Activated CD4-positive, alpha-beta T cell treated with anti-CD3 and anti-CD28 coated beads for 36 hours (primary cell): ENCODE results near the gene B4GALNT2. TPM values are rescaled to one million over a fixed set of nuclear protein-coding genes. Genes with fewer than 3 reads are reported as not detected.
"Not testable (repeated sequence)": the region's sequence is repeated elsewhere in the genome, so short reads cannot be mapped to it uniquely, and the experiment has no call there.

Experiments
- ATAC-seq: fragments of 200-7000 bp; cut with Tn5 transposase; one replicate; pipeline ENCODE4 v1.10.0; 2021; ENCODE audit warnings: mild to moderate bottlenecking, moderate library complexity
- CTCF ChIA-PET: fragments of 350-600 bp; sonication (Branson Sonifier 250); formaldehyde crosslinking; loops from one replicate; lab custom pipeline; 2021; ENCODE audit warnings: antibody characterized with exemption; lab: Charles Lee
- POLR2A ChIA-PET: fragments of 350-600 bp; sonication (Branson Sonifier 250); formaldehyde crosslinking; loops from one replicate; lab custom pipeline; 2021; ENCODE audit warnings: antibody characterized with exemption, inconsistent platforms; lab: Charles Lee
- DNase-seq: peaks from one replicate; pipeline ENCODE4 v3.0.0-alpha.2; 2020
- H3K27ac Mint-ChIP-seq: one replicate; pipeline ENCODE4 v1.8.0; 2021; ENCODE audit warnings: mixed read lengths
- H3K27me3 Mint-ChIP-seq: one replicate; pipeline ENCODE4 v1.8.0; 2021; ENCODE audit warnings: mixed read lengths
- H3K36me3 Mint-ChIP-seq: one replicate; pipeline ENCODE4 v1.8.0; 2021; ENCODE audit warnings: low read depth, mixed read lengths
- H3K4me1 Mint-ChIP-seq: one replicate; pipeline ENCODE4 v1.8.0; 2021; ENCODE audit warnings: mixed read lengths
- H3K4me3 Mint-ChIP-seq: one replicate; pipeline ENCODE4 v1.8.0; 2021; ENCODE audit warnings: mild to moderate bottlenecking, moderate library complexity, mixed read lengths
- H3K9me3 Mint-ChIP-seq: one replicate; pipeline ENCODE4 v1.8.0; 2021; ENCODE audit warnings: low read depth, mixed read lengths
- intact Hi-C, 2 experiments: fragments of 100-400 bp; cut with DNase I in 1 of 2; cut with micrococcal nuclease in 1 of 2; formaldehyde crosslinking; loops; one replicate each; pipeline versions ENCODE4 v1.14.2 to v1.15.1; 2022 to 2024; cut with DNase I, micrococcal nuclease
- total RNA-seq, 2 experiments: library from RNA; stranded (reverse); gene quantifications; one replicate each; pipeline ENCODE4 v1.2.3, GENCODE V29; 2021

The B4GALNT2 gene
- total RNA-seq, 2 experiments from 2014 or later, result 0.02 TPM; not detected in 1

DNA sequence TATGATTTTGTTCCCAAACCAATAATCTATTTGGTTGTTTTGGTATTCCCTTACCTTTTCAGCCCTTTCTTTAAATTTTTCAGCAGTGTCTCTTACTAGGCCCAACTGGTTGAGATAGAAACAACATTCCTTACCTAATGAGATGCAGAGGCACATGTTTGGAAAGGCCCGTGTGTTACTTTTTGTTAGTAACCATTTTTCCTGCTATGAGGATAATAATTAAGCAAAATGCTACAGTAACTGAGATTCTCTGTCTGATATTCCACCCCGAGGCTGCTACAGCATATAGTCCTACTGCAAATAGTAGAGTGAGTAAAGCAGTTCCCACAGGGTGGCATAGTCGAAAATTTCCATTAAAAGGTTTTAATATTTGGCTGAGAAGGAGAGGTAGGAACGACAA, 10.0 kb upstream of the B4GALNT2 start:
- POLR2A ChIA-PET, result no interaction called here
- H3K4me1 Mint-ChIP-seq, result no peaks in the 10 kb centered on the region
- intact Hi-C loops, result no loop called here
- no peak overlapping the region for H3K4me3 Mint-ChIP-seq
- no peak for ATAC-seq
- H3K27ac Mint-ChIP-seq, result no peak overlapping the region
- H3K9me3 Mint-ChIP-seq, result no peaks in the 10 kb centered on the region
- CTCF ChIA-PET, result no interaction called here
- H3K27me3 Mint-ChIP-seq, result peaks cover 19% of the 10 kb centered on the region
- no peak for DNase-seq
- H3K36me3 Mint-ChIP-seq, result no peaks in the 10 kb centered on the region

- Mint-ChIP-seq H3K27me3 (peaks cover 17% of the 10 kb centered on the region), H3K4me3 (no peak overlapping the region), H3K36me3 (no peaks in the 10 kb centered on the region), H3K27ac (no peak overlapping the region), H3K9me3 (no peaks in the 10 kb centered on the region), H3K4me1 (no peaks in the 10 kb centered on the region)
- DNase-seq, result no peak
- intact Hi-C loops, result no loop called here
- ATAC-seq, result no peak
- POLR2A ChIA-PET, result no interaction called here
- CTCF ChIA-PET, result interaction anchor here (1.0 kb wide), 1 partner anchor 280 kb away, joined by 3 read pairs; no protein-coding TSS in a partner anchor
Measured at GRCh38 chr17:49123061-49123460, 9.5 kb upstream of the B4GALNT2 start.

- intact Hi-C loops, result no loop called here
- peaks cover 20% of the 10 kb centered on the region for H3K27me3 Mint-ChIP-seq
- DNase-seq (no peak), ATAC-seq (no peak)
- POLR2A ChIA-PET, result no interaction called here
- H3K9me3 Mint-ChIP-seq, result no peaks in the 10 kb centered on the region
- no peaks in the 10 kb centered on the region for H3K36me3 Mint-ChIP-seq
- no peak overlapping the region for H3K27ac Mint-ChIP-seq
- no peak overlapping the region for H3K4me3 Mint-ChIP-seq
- no peaks in the 10 kb centered on the region for H3K4me1 Mint-ChIP-seq
- CTCF ChIA-PET, result no interaction called here
Measured at GRCh38 chr17:49125449-49125848, 7.1 kb upstream of the B4GALNT2 start.

DNA sequence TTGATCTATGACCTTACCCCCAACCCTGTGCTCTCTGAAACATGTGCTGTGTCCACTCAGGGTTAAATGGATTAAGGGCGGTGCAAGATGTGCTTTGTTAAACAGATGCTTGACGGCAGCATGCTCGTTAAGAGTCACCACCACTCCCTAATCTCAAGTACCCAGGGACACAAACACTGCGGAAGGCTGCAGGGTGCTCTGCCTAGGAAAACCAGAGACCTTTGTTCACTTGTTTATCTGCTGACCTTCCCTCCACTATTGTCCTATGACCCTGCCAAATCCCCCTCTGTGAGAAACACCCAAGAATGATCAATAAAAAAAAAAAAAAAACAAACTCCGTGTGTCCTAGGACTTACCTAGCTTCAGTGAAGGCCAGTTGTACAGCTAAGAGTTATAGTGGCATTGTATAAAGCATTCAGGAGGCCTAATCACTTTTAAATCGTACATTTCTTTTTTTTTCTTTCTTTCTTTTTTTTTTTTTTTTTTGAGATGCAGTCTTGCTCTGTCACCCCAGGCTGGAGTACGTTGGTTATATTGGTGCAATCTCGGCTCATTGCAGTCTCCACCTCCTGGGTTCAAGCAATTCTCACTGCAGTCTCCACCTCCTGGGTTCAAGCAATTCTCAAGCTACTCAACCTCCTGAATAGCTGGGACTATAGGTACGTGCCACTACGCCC, 6.2 kb upstream of the B4GALNT2 start:
- H3K27ac Mint-ChIP-seq, ATAC-seq, POLR2A ChIA-PET, H3K9me3 Mint-ChIP-seq, H3K36me3 Mint-ChIP-seq, DNase-seq, H3K4me1 Mint-ChIP-seq, intact Hi-C loops, H3K4me3 Mint-ChIP-seq: not testable (repeated sequence)
- CTCF ChIA-PET, result interaction anchor here (0.6 kb wide), 1 partner anchor 140 kb away, joined by 4 read pairs; no protein-coding TSS in a partner anchor
- H3K27me3 Mint-ChIP-seq, result peaks cover 25% of the 10 kb centered on the region

- H3K9me3 Mint-ChIP-seq, H3K4me3 Mint-ChIP-seq, POLR2A ChIA-PET, intact Hi-C loops, H3K4me1 Mint-ChIP-seq, H3K27ac Mint-ChIP-seq, CTCF ChIA-PET, ATAC-seq, DNase-seq, H3K36me3 Mint-ChIP-seq: not testable (repeated sequence)
- H3K27me3 Mint-ChIP-seq, result peaks cover 39% of the 10 kb centered on the region
Measured at GRCh38 chr17:49129359-49129950, 3.1 kb upstream of the B4GALNT2 start.

- ChIA-PET CTCF (interaction anchor here (0.8 to 1.6 kb wide), 4 partner anchors 13 to 150 kb away, joined by 3 to 6 read pairs (median 3); no protein-coding TSS in a partner anchor), POLR2A (no interaction called here)
- ATAC-seq, result no peak
- Mint-ChIP-seq H3K4me3 (no peak overlapping the region), H3K9me3 (no peaks in the 10 kb centered on the region), H3K36me3 (no peaks in the 10 kb centered on the region), H3K4me1 (peaks cover 7% of the 10 kb centered on the region), H3K27me3 (peaks cover 39% of the 10 kb centered on the region), H3K27ac (no peak overlapping the region)
- no peak for DNase-seq
- intact Hi-C loops, result no loop called here
Measured at GRCh38 chr17:49130891-49131290, 1.7 kb upstream of the B4GALNT2 start.

DNA sequence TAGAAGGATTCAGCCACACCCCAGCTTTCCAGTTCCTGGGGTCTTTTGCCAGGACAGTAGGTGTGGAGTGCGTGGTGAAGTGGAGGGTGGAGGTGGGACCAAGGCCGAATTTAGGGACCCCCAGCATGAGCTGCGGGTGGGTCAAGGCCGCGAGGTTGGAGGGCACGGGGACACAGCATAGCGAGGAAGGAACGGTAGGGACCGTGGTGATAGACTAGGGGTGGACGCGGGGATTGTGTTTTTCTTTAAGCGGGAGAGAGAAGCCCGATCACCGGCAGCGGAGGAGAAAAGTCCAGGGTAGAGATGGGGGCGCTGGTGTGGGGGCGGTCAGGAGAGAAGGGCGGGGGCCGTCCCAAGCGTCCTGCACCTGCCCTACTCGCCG, 261 bp upstream of the B4GALNT2 start:
- Mint-ChIP-seq H3K9me3 (no peaks in the 10 kb centered on the region), H3K4me3 (peak overlapping the region; percentile 40), H3K27me3 (peaks cover 39% of the 10 kb centered on the region), H3K4me1 (peaks cover 7% of the 10 kb centered on the region), H3K36me3 (no peaks in the 10 kb centered on the region), H3K27ac (no peak overlapping the region)
- CTCF ChIA-PET, result interaction anchor here (0.6 to 1.6 kb wide), 3 partner anchors 14 to 506 kb away, joined by 3 to 6 read pairs (median 5); partner anchors contain the start of gene HOXB9
- intact Hi-C loops, result no loop called here
- POLR2A ChIA-PET, result no interaction called here
- no peak for ATAC-seq
- DNase-seq, result no peak

- Mint-ChIP-seq H3K4me1 (peaks cover 7% of the 10 kb centered on the region), H3K4me3 (no peak overlapping the region), H3K27me3 (peaks cover 20% of the 10 kb centered on the region), H3K27ac (no peak overlapping the region), H3K36me3 (no peaks in the 10 kb centered on the region), H3K9me3 (no peaks in the 10 kb centered on the region)
- CTCF ChIA-PET, result interaction anchor here (1.2 to 2.4 kb wide), 2 partner anchors 15 to 43 kb away, joined by 3 to 7 read pairs; no protein-coding TSS in a partner anchor
- ATAC-seq (no peak), DNase-seq (no peak)
- POLR2A ChIA-PET, result no interaction called here
- intact Hi-C loops, result no loop called here
Measured at GRCh38 chr17:49136335-49136734, 3.8 kb downstream of the B4GALNT2 start.

DNA sequence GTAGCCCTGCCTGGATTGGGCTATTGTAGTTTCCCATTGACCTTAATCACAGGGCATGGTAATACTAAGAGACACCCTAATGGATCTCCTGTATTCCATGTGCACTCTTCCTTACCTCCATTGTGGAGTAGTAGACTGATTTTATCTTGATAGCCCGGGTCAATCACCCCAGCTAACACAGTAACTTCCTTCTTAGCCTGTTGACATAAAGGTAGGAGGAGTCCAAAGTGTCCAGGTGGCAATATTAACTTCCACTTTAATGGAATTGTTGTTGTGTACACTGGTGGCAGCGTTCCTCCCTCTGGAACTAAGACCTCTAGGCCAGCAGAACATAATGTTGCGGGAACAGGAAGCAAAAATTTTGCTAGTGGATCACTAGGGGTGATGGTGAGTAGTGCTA, 13.1 kb downstream of the B4GALNT2 start:
- H3K27me3 Mint-ChIP-seq, result peaks cover 29% of the 10 kb centered on the region
- intact Hi-C loops, POLR2A ChIA-PET, CTCF ChIA-PET, H3K4me1 Mint-ChIP-seq, H3K36me3 Mint-ChIP-seq, H3K4me3 Mint-ChIP-seq, ATAC-seq, H3K9me3 Mint-ChIP-seq, H3K27ac Mint-ChIP-seq, DNase-seq: not testable (repeated sequence)

- H3K36me3 Mint-ChIP-seq, result no peaks in the 10 kb centered on the region
- H3K27ac Mint-ChIP-seq, result no peak overlapping the region
- no peaks in the 10 kb centered on the region for H3K9me3 Mint-ChIP-seq
- ChIA-PET CTCF (interaction anchor here (0.8 kb wide), 1 partner anchor 33 kb away, joined by 4 read pairs; no protein-coding TSS in a partner anchor), POLR2A (no interaction called here)
- peaks cover 27% of the 10 kb centered on the region for H3K27me3 Mint-ChIP-seq
- no peaks in the 10 kb centered on the region for H3K4me1 Mint-ChIP-seq
- intact Hi-C loops, result no loop called here
- no peak for DNase-seq
- no peak for ATAC-seq
- no peak overlapping the region for H3K4me3 Mint-ChIP-seq
Measured at GRCh38 chr17:49146620-49147306, 14.2 kb downstream of the B4GALNT2 start.

DNA sequence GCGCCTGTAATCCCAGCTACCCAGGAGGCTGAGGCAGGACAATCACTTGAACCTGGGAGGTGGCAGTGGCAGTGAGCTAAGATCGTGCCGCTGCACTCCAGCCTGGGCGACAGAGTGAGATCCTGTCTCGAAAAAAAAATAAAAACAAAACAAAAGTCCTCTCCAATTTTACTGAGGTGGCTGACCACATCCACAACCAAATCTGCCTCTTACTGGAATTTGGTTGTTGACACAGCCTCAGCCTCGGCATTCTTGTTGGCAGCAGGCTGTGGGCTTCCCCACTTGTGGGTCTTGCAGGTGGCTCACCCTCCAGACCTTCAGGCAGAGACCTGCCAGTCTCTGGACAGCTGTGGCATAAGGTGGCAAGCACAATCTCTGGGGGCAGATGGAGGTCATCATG, 15.6 kb downstream of the B4GALNT2 start:
- ChIA-PET CTCF (no interaction called here), POLR2A (no interaction called here)
- Mint-ChIP-seq H3K4me1 (no peaks in the 10 kb centered on the region), H3K36me3 (no peaks in the 10 kb centered on the region), H3K9me3 (no peaks in the 10 kb centered on the region), H3K27ac (no peak overlapping the region), H3K4me3 (no peak overlapping the region), H3K27me3 (peaks cover 21% of the 10 kb centered on the region)
- DNase-seq, result no peak
- ATAC-seq, result no peak
- intact Hi-C loops, result no loop called here
